Spleen (tissue), 7 donors: ENCODE measurements around the gene SCN8A.

Source experiments
- CTCF ChIP-seq, 11 experiments: fragments of 200-600 bp in 7 of 11; fragments of 450-650 bp in 4 of 11; sonication (generic) in 4 of 11; IDR thresholded peaks in 8 of 11; conservative IDR thresholded peaks in 3 of 11; 1 replicate in 7 of 11; 2 replicates in 4 of 11; pipeline versions ENCODE4 v1.4.0 to v1.8.0; 2016 to 2021; ENCODE audit warnings: antibody characterized with exemption in 11 of 11, inconsistent platforms in 4 of 11, mild to moderate bottlenecking in 1 of 11
- POLR2AphosphoS5 ChIP-seq, 3 donors: sonication (generic); formaldehyde crosslinking; IDR thresholded peaks; one replicate each; pipeline ENCODE4 v1.5.1; 2017; ENCODE audit warnings: antibody characterized with exemption in 3 of 3
- donor health status: DM: no; HTN: no; CAD: no; lungs with moderate emphysema.
- donor health status: DM: no; HTN: no; CAD: no.
- donor health status: DM: no; HTN: no; CAD: no.

- TF ChIP-seq CTCF (IDR thresholded peaks at IDR 0.05 in 8 of 11, conservative IDR thresholded peaks at IDR 0.05 in 3 of 11) = no peak
- no peak for TF ChIP-seq POLR2AphosphoS5 (IDR thresholded peaks at IDR 0.05)
Measured at GRCh38 chr12:51834411-51834810, 243.4 kb downstream of the SCN8A start.
